H1 (cell line): ENCODE results near the gene GABRP. TPM values are rescaled to one million over a fixed set of nuclear protein-coding genes. Genes with fewer than 3 reads are reported as not detected.

Experiments used
- CTCF ChIA-PET: fragments of 300-600 bp; sonication (Branson Sonifier 250); formaldehyde crosslinking; loops from one replicate; lab custom pipeline; 2021; ENCODE audit not compliant: partially characterized antibody; lab: Charles Lee
- POLR2A ChIA-PET: fragments of 300-600 bp; sonication (Branson Sonifier 250); formaldehyde crosslinking; loops from one replicate; lab custom pipeline; 2021; ENCODE audit warnings: inconsistent platforms; ENCODE audit not compliant: partially characterized antibody; lab: Charles Lee
- DNase-seq, 2 experiments: peaks; one replicate each; pipeline versions ENCODE4 v3.0.0 to v3.0.0-alpha.2; 2010 to 2022; ENCODE audit warnings: low spot score in 2 of 2, low read depth in 1 of 2, mixed read lengths in 1 of 2
- FAIRE-seq: peaks from 2 replicates; lab custom pipeline; 2011; peaks lifted over from hg19 to GRCh38; lab: Jason Lieb, UNC
- H2AFZ ChIP-seq: 2 replicates; pipeline ENCODE4 v1.8.1; 2012; ENCODE audit warnings: low read length, inconsistent platforms
- H2AK5ac ChIP-seq: 2 replicates; pipeline ENCODE4 v1.6.1; 2013; ENCODE audit warnings: low read depth, low read length
- H2BK120ac ChIP-seq: replicated peaks from 2 replicates; pipeline ENCODE3; 2013; ENCODE audit warnings: low read depth, low read length, inconsistent platforms
- H2BK12ac ChIP-seq: 2 replicates; pipeline ENCODE4 v1.6.1; 2013; ENCODE audit warnings: low read depth, low read length
- H2BK15ac ChIP-seq: 2 replicates; pipeline ENCODE4 v1.6.1; 2013; ENCODE audit warnings: low read length
- H2BK20ac ChIP-seq: 2 replicates; pipeline ENCODE4 v1.6.1; 2013; ENCODE audit warnings: low read length
- H2BK5ac ChIP-seq: 2 replicates; pipeline ENCODE4 v1.6.1; 2013; ENCODE audit warnings: low read depth, low read length
- H3K14ac ChIP-seq: 2 replicates; pipeline ENCODE4 v1.6.1; 2013; ENCODE audit warnings: inconsistent platforms; ENCODE audit not compliant: insufficient read length
- H3K18ac ChIP-seq: 2 replicates; pipeline ENCODE4 v1.6.1; 2013; ENCODE audit warnings: low read length; ENCODE audit errors: extremely low read depth
- H3K23ac ChIP-seq: 2 replicates; pipeline ENCODE4 v1.6.1; 2013; ENCODE audit warnings: inconsistent platforms; ENCODE audit not compliant: insufficient read length
- H3K23me2 ChIP-seq: 2 replicates; pipeline ENCODE4 v1.6.1; 2013; ENCODE audit warnings: low read depth, low read length
- H3K27ac ChIP-seq: 2 replicates; pipeline ENCODE4 v1.6.1; 2011; ENCODE audit warnings: low read depth, low read length, inconsistent platforms
- H3K27me3 ChIP-seq, 4 experiments: replicated peaks in 1 of 4; 1 replicate in 1 of 4; 2 replicates in 3 of 4; pipeline versions ENCODE4 v1.6.1 to v1.8.1; 2011 to 2013; ENCODE audit warnings: low read length in 3 of 4, mild to moderate bottlenecking in 3 of 4, inconsistent platforms in 2 of 4, mixed read lengths in 2 of 4, moderate library complexity in 1 of 4; ENCODE audit not compliant: control insufficient read depth in 3 of 4, insufficient read depth in 3 of 4; ENCODE audit errors: extremely low read depth in 1 of 4
- H3K36me3 ChIP-seq, 4 experiments: 2 replicates each; pipeline versions ENCODE4 v1.6.1 to v1.8.1; 2011 to 2013; ENCODE audit warnings: mild to moderate bottlenecking in 4 of 4, low read length in 3 of 4, moderate library complexity in 2 of 4, control low read depth in 1 of 4, inconsistent platforms in 1 of 4; ENCODE audit not compliant: insufficient read depth in 4 of 4, control insufficient read depth in 2 of 4
- H3K4ac ChIP-seq: replicated peaks from 2 replicates; pipeline ENCODE3; 2013; ENCODE audit warnings: low read length, low read depth, mixed read lengths, inconsistent platforms; ENCODE audit not compliant: insufficient read length
- H3K4me1 ChIP-seq, 4 experiments: replicated peaks in 1 of 4; 1 replicate in 1 of 4; 2 replicates in 3 of 4; pipeline versions ENCODE4 v1.6.1 to v1.8.1; 2011 to 2013; ENCODE audit warnings: low read length in 3 of 4, inconsistent platforms in 2 of 4, mixed read lengths in 1 of 4; ENCODE audit not compliant: insufficient read depth in 4 of 4, control insufficient read depth in 3 of 4
- H3K4me2 ChIP-seq, 2 experiments: 2 replicates each; pipeline versions ENCODE4 v1.6.1 to v1.8.1; 2011 to 2013; ENCODE audit warnings: low read depth in 2 of 2, low read length in 2 of 2, control low read depth in 1 of 2, inconsistent platforms in 1 of 2, mild to moderate bottlenecking in 1 of 2; ENCODE audit not compliant: insufficient read depth in 1 of 2
- H3K4me3 ChIP-seq, 4 experiments: fragments of 200-600, 300-600 bp in 1 of 4; sonication (generic), shearing (Covaris generic), sonication (Bioruptor Twin) in 1 of 4; 2 replicates each; pipeline versions ENCODE4 v1.5.1 to v1.8.1; 2011 to 2016; ENCODE audit warnings: low read length in 4 of 4, low read depth in 3 of 4, control low read depth in 2 of 4, inconsistent platforms in 2 of 4, mild to moderate bottlenecking in 2 of 4, mixed read lengths in 1 of 4, moderate library complexity in 1 of 4; ENCODE audit not compliant: insufficient read depth in 2 of 4; ENCODE audit errors: extremely low read depth in 1 of 4
- H3K56ac ChIP-seq: replicated peaks from 2 replicates; pipeline ENCODE3; 2013; ENCODE audit warnings: low read depth, mild to moderate bottlenecking, mixed read lengths, low read length, inconsistent platforms; ENCODE audit not compliant: insufficient read length
- H3K79me1 ChIP-seq: 2 replicates; pipeline ENCODE4 v1.6.1; 2013; ENCODE audit warnings: low read depth, low read length, control low read depth
- H3K79me2 ChIP-seq, 2 experiments: 2 replicates each; pipeline versions ENCODE4 v1.6.1 to v1.8.1; 2012 to 2013; ENCODE audit warnings: low read length in 2 of 2, mild to moderate bottlenecking in 2 of 2, inconsistent platforms in 1 of 2; ENCODE audit not compliant: insufficient read depth in 2 of 2, control insufficient read depth in 1 of 2
- H3K9ac ChIP-seq, 4 experiments: replicated peaks in 1 of 4; 1 replicate in 1 of 4; 2 replicates in 3 of 4; pipeline versions ENCODE4 v1.6.1 to v1.8.1; 2011 to 2013; ENCODE audit warnings: low read depth in 3 of 4, low read length in 3 of 4, control low read depth in 2 of 4, mild to moderate bottlenecking in 2 of 4, moderate library complexity in 2 of 4, inconsistent platforms in 1 of 4; ENCODE audit errors: extremely low read depth in 1 of 4
- H3K9me3 ChIP-seq, 2 experiments: 2 replicates each; pipeline versions ENCODE4 v1.6.1 to v1.8.1; 2012 to 2013; ENCODE audit warnings: mild to moderate bottlenecking in 2 of 2, moderate library complexity in 2 of 2, control low read depth in 1 of 2, inconsistent platforms in 1 of 2, low read depth in 1 of 2, low read length in 1 of 2, mixed read lengths in 1 of 2; ENCODE audit not compliant: insufficient read depth in 2 of 2
- H4K20me1 ChIP-seq, 2 experiments: replicated peaks in 1 of 2; 2 replicates each; pipeline versions ENCODE3 to v1.8.1; 2011 to 2013; ENCODE audit warnings: inconsistent platforms in 2 of 2, low read length in 2 of 2, mild to moderate bottlenecking in 1 of 2; ENCODE audit not compliant: insufficient read depth in 2 of 2, control insufficient read depth in 1 of 2
- H4K5ac ChIP-seq: 2 replicates; pipeline ENCODE4 v1.6.1; 2013; ENCODE audit warnings: low read length, low read depth, mixed read lengths, inconsistent platforms; ENCODE audit not compliant: insufficient read length
- H4K8ac ChIP-seq: 2 replicates; pipeline ENCODE4 v1.8.0; 2013; ENCODE audit warnings: mild to moderate bottlenecking, moderate library complexity, low read length, inconsistent platforms; ENCODE audit not compliant: insufficient read depth; ENCODE audit errors: extremely low read depth
- H4K91ac ChIP-seq: replicated peaks from 2 replicates; pipeline ENCODE3; 2013; ENCODE audit warnings: low read length, mixed read lengths, inconsistent platforms; ENCODE audit not compliant: insufficient read length
- CHD1 ChIP-seq: IDR thresholded peaks from 2 replicates; pipeline ENCODE4 v1.6.1; 2012; ENCODE audit warnings: low read depth, low read length, improper control_type of control experiment
- HDAC2 ChIP-seq, 2 experiments: fragments of 300-600 bp in 1 of 2; sonication (generic) in 1 of 2; IDR thresholded peaks; 2 replicates each; pipeline ENCODE4 v1.6.1; 2011 to 2012; ENCODE audit warnings: low read depth in 2 of 2, low read length in 2 of 2, mild to moderate bottlenecking in 2 of 2, moderate library complexity in 2 of 2, borderline replicate concordance in 1 of 2, inconsistent platforms in 1 of 2
- NRF1 ChIP-seq: IDR thresholded peaks from 2 replicates; pipeline ENCODE4 v1.6.1; 2011; ENCODE audit warnings: mild to moderate bottlenecking, low read depth, low read length, improper control_type of control experiment
- POLR2A ChIP-seq, 2 experiments: IDR thresholded peaks; 1 replicate in 1 of 2; 2 replicates in 1 of 2; pipeline ENCODE4 v1.6.1; 2011; ENCODE audit warnings: low read depth in 2 of 2, low read length in 2 of 2, mild to moderate bottlenecking in 2 of 2; ENCODE audit errors: control extremely low read depth in 1 of 2
- SRF ChIP-seq: IDR thresholded peaks from 2 replicates; pipeline ENCODE4 v1.6.1; 2011; ENCODE audit warnings: mild to moderate bottlenecking, low read depth, low read length, moderate library complexity
- SUZ12 ChIP-seq: fragments of 200-600 bp; sonication (generic); IDR thresholded peaks from 2 replicates; pipeline ENCODE4 v1.6.1; 2012; ENCODE audit warnings: mild to moderate bottlenecking, inconsistent platforms, low read length, moderate library complexity, mixed read lengths
- TCF12 ChIP-seq: IDR thresholded peaks from 2 replicates; pipeline ENCODE4 v1.6.1; 2011; ENCODE audit warnings: low read depth, mild to moderate bottlenecking, low read length
- TEAD4 ChIP-seq: IDR thresholded peaks from 2 replicates; pipeline ENCODE4 v1.6.1; 2012; ENCODE audit warnings: low read depth, low read length, inconsistent platforms, mixed read lengths
- ZNF274 ChIP-seq: IDR thresholded peaks from 2 replicates; pipeline ENCODE4 v1.7.0; 2012; ENCODE audit warnings: low read length, borderline replicate concordance; ENCODE audit errors: extremely low read depth
- WGBS, 2 experiments: shearing (Covaris generic) in 1 of 2; methylation state at CpG; one replicate each; pipeline versions ENCODE4 v1.1.6 to v1.1.7; 2013 to 2015; ENCODE audit warnings: low lambda C conversion rate in 2 of 2, mixed read lengths in 2 of 2, inconsistent platforms in 1 of 2, low coverage in 1 of 2, missing lambda C conversion rate in 1 of 2; ENCODE audit not compliant: insufficient replicate concordance in 2 of 2, insufficient coverage in 1 of 2, insufficient read length in 1 of 2; ENCODE audit errors: extremely low coverage in 1 of 2, missing lambda C conversion rate in 1 of 2; 5-methylcytosine and 5-hydroxymethylcytosine counted together
- polyA plus RNA-seq, 7 experiments: library from polyadenylated mRNA; depleted of rRNA in 3 of 7; stranded (reverse) in 5 of 7; unstranded in 2 of 7; fragments of >200 nt in 5 of 7; fragments of 200-250 nt in 2 of 7; gene quantifications; 1 replicate in 5 of 7; 2 replicates in 1 of 7; 4 replicates in 1 of 7; pipeline versions ENCODE4 v1.2.1 to v1.2.3, GENCODE V29; 2011 to 2013; ENCODE audit warnings: missing spikeins in 2 of 7, mixed read lengths in 2 of 7
- total RNA-seq: library from RNA; stranded (reverse); fragmentation: NEBNext Ultra II Directional; extraction: Animal tissue kit (Norgen Biotek cat#: 25700); gene quantifications from 2 replicates; pipeline ENCODE4 v1.2.1, GENCODE V29; 2021

Gene GABRP
- total and polyA plus RNA-seq, 2 of the 8 experiments (the other 6 are each of a cell fraction or from before 2014, with no cell fraction given), result 3.7 to 4.0 TPM

GRCh38 chr5:170818232-170818631, 34.7 kb downstream of the GABRP start:
- Histone ChIP-seq H3K18ac (no peak overlapping the region), H3K4me1 (no peaks in the 10 kb centered on the region), H2BK15ac (no peak overlapping the region), H2BK12ac (no peak overlapping the region), H3K4me2 (no peak overlapping the region), H3K79me1 (no peaks in the 10 kb centered on the region), H3K23me2 (no peaks in the 10 kb centered on the region), H2AFZ (no peak overlapping the region), H4K20me1 (no peaks in the 10 kb centered on the region), H3K36me3 (no peaks in the 10 kb centered on the region), H3K56ac (no peak overlapping the region), H3K4me3 (no peak overlapping the region), H3K27me3 (no peaks in the 10 kb centered on the region), H3K9me3 (no peaks in the 10 kb centered on the region), H4K5ac (no peak overlapping the region), H2AK5ac (no peak overlapping the region), H2BK120ac (no peak overlapping the region), H3K14ac (no peak overlapping the region), H2BK5ac (no peak overlapping the region), H3K27ac (no peak overlapping the region), H3K79me2 (no peaks in the 10 kb centered on the region), H3K23ac (no peak overlapping the region), H3K4ac (no peak overlapping the region), H4K8ac (no peak overlapping the region), H3K9ac (no peak overlapping the region), H2BK20ac (no peak overlapping the region), H4K91ac (no peak overlapping the region)
- TF ChIP-seq SUZ12 (no peak), TEAD4 (no peak), POLR2A (IDR thresholded peaks at IDR 0.05; ENCODE audit: control extremely low read depth in 1 of 2, low read depth in 2 of 2, low read length in 2 of 2) (no peak), HDAC2 (IDR thresholded peaks at IDR 0.05; ENCODE audit: borderline replicate concordance in 1 of 2, low read depth in 2 of 2, low read length in 2 of 2) (no peak), CHD1 (no peak), ZNF274 (no peak), TCF12 (no peak), NRF1 (no peak), SRF (no peak)
- FAIRE-seq (no peak), DNase-seq (no peak)
- POLR2A ChIA-PET, result no interaction called here
- CTCF ChIA-PET, result no interaction called here
- 100% methylated on average over 1 of the region's 1 CpG; no CpG with 5 or more reads in 1 of the 2 experiments for WGBS, 2 experiments
